ENCODE measurements around the gene SLC6A14.

SLC6A14 gene

GRCh38 chrX:116409219-116409618 is 27.2 kb upstream of the SLC6A14 start:
- no peak overlapping the region for H2AFZ ChIP-seq (ENCODE audit: low read length)

DNA sequence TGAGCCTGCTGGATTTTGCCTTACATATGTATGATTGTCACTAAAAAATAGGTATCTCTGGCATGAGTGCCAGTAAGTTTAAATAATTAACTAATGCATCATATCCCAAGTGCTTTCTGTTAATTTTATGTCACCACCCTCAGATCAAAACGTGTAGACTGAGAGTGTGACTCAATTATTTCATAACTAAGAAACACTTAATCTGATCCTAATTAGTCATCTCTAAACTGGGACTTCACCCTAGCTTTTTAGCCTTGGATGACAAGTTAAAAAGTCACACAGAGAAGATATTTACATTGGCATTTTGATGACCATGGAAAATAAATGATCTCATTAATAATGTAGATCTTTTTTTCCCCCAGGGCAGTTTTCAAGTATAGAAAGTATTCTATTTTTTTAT is 23.1 kb upstream of the SLC6A14 start:
- no peak for TF ChIP-seq CTCF (IDR thresholded peaks at IDR 0.05; ENCODE audit: low read length)
- no peak for TF ChIP-seq EZH2 (IDR thresholded peaks at IDR 0.05; ENCODE audit: borderline replicate concordance, low read length)
- Histone ChIP-seq H3K4me3 (ENCODE audit: low read depth, low read length, poor library complexity, severe bottlenecking) (no peak overlapping the region), H3K9ac (ENCODE audit: low read length) (no peak overlapping the region), H3K9me3 (ENCODE audit: low read length) (no peaks in the 10 kb centered on the region), H3K79me2 (ENCODE audit: insufficient read depth, low read length) (no peaks in the 10 kb centered on the region), H3K4me2 (ENCODE audit: low read length) (no peak overlapping the region), H3F3A (ENCODE audit: insufficient read depth, low read length) (no peaks in the 10 kb centered on the region), H4K20me1 (ENCODE audit: insufficient read depth, low read length) (no peaks in the 10 kb centered on the region), H3K27ac (ENCODE audit: low read depth, low read length, poor library complexity, severe bottlenecking) (no peak overlapping the region), H3K36me3 (ENCODE audit: insufficient read depth, low read length) (no peaks in the 10 kb centered on the region), H3K27me3 (ENCODE audit: insufficient read depth, low read length) (no peaks in the 10 kb centered on the region), H2AFZ (ENCODE audit: low read length) (no peak overlapping the region), H3K9me2 (ENCODE audit: low read depth, low read length) (no peaks in the 10 kb centered on the region), H3K4me1 (ENCODE audit: insufficient read depth, low read length, severe bottlenecking) (no peaks in the 10 kb centered on the region)

More at GRCh38 chrX:116409219-116409618, 27.2 kb upstream of the SLC6A14 start:
- no peak for TF ChIP-seq EZH2 (IDR thresholded peaks at IDR 0.05; ENCODE audit: borderline replicate concordance, low read length)
- TF ChIP-seq CTCF (IDR thresholded peaks at IDR 0.05; ENCODE audit: low read length), result no peak
- no peaks in the 10 kb centered on the region for H3K36me3 ChIP-seq (ENCODE audit: insufficient read depth, low read length)
- no peaks in the 10 kb centered on the region for H3K27me3 ChIP-seq (ENCODE audit: insufficient read depth, low read length)
- no peak overlapping the region for H3K9ac ChIP-seq (ENCODE audit: low read length)
- no peak overlapping the region for H3K4me2 ChIP-seq (ENCODE audit: low read length)
- no peaks in the 10 kb centered on the region for H3K9me2 ChIP-seq (ENCODE audit: low read depth, low read length)
- H3K79me2 ChIP-seq (ENCODE audit: insufficient read depth, low read length), result no peaks in the 10 kb centered on the region
- H3K4me1 ChIP-seq (ENCODE audit: insufficient read depth, low read length, severe bottlenecking), result no peaks in the 10 kb centered on the region
- no peak overlapping the region for H3K4me3 ChIP-seq (ENCODE audit: low read depth, low read length, poor library complexity, severe bottlenecking)
- no peaks in the 10 kb centered on the region for H3K9me3 ChIP-seq (ENCODE audit: low read length)
- H3K27ac ChIP-seq (ENCODE audit: low read depth, low read length, poor library complexity, severe bottlenecking), result no peak overlapping the region
- H4K20me1 ChIP-seq (ENCODE audit: insufficient read depth, low read length), result no peaks in the 10 kb centered on the region
- no peaks in the 10 kb centered on the region for H3F3A ChIP-seq (ENCODE audit: insufficient read depth, low read length)

GRCh38 chrX:116417214-116417613 is 19.2 kb upstream of the SLC6A14 start:
- Histone ChIP-seq H3K79me2 (ENCODE audit: insufficient read depth, low read length) (no peaks in the 10 kb centered on the region), H2AFZ (ENCODE audit: low read length) (no peak overlapping the region), H3K27me3 (ENCODE audit: insufficient read depth, low read length) (no peaks in the 10 kb centered on the region), H4K20me1 (ENCODE audit: insufficient read depth, low read length) (no peaks in the 10 kb centered on the region), H3K36me3 (ENCODE audit: insufficient read depth, low read length) (no peaks in the 10 kb centered on the region), H3K9me2 (ENCODE audit: low read depth, low read length) (no peaks in the 10 kb centered on the region), H3K27ac (ENCODE audit: low read depth, low read length, poor library complexity, severe bottlenecking) (no peak overlapping the region), H3K9ac (ENCODE audit: low read length) (no peak overlapping the region), H3K4me2 (ENCODE audit: low read length) (no peak overlapping the region), H3K4me3 (ENCODE audit: low read depth, low read length, poor library complexity, severe bottlenecking) (no peak overlapping the region), H3K9me3 (ENCODE audit: low read length) (no peaks in the 10 kb centered on the region), H3F3A (ENCODE audit: insufficient read depth, low read length) (no peaks in the 10 kb centered on the region), H3K4me1 (ENCODE audit: insufficient read depth, low read length, severe bottlenecking) (no peaks in the 10 kb centered on the region)
- no peak for TF ChIP-seq EZH2 (IDR thresholded peaks at IDR 0.05; ENCODE audit: borderline replicate concordance, low read length)

DNA sequence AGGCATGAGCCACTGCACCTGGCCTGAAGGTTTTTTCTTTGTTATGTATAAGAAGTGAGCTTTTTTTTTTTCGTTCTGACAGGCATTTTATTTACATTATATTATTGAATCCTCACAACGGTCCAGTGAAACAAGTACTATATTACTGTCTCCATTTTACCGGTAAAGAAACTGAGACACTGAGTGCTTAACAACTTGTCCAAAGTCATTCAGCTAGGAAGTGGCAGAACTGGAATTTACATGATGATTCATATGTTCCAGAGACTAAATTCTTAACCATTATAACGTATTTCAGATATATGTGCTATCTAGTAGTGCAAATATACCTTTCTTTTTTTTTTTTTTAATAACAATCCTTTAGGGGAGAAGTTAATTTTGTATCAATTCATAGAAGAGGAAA is 18.4 kb upstream of the SLC6A14 start:
- H4K20me1 ChIP-seq (ENCODE audit: insufficient read depth, low read length), result no peaks in the 10 kb centered on the region
- H3F3A ChIP-seq (ENCODE audit: insufficient read depth, low read length), result no peaks in the 10 kb centered on the region
- no peak overlapping the region for H2AFZ ChIP-seq (ENCODE audit: low read length)
- no peak overlapping the region for H3K4me3 ChIP-seq (ENCODE audit: low read depth, low read length, poor library complexity, severe bottlenecking)
- H3K79me2 ChIP-seq (ENCODE audit: insufficient read depth, low read length), result no peaks in the 10 kb centered on the region
- no peaks in the 10 kb centered on the region for H3K4me1 ChIP-seq (ENCODE audit: insufficient read depth, low read length, severe bottlenecking)
- H3K4me2 ChIP-seq (ENCODE audit: low read length), result no peak overlapping the region
- H3K27ac ChIP-seq (ENCODE audit: low read depth, low read length, poor library complexity, severe bottlenecking), result no peak overlapping the region
- TF ChIP-seq EZH2 (IDR thresholded peaks at IDR 0.05; ENCODE audit: borderline replicate concordance, low read length) (no peak), CTCF (IDR thresholded peaks at IDR 0.05; ENCODE audit: low read length) (no peak)
- H3K27me3 ChIP-seq (ENCODE audit: insufficient read depth, low read length), result no peaks in the 10 kb centered on the region
- H3K9me3 ChIP-seq (ENCODE audit: low read length), result no peaks in the 10 kb centered on the region
- no peaks in the 10 kb centered on the region for H3K36me3 ChIP-seq (ENCODE audit: insufficient read depth, low read length)
- H3K9me2 ChIP-seq (ENCODE audit: low read depth, low read length), result no peaks in the 10 kb centered on the region
- H3K9ac ChIP-seq (ENCODE audit: low read length), result no peak overlapping the region

Measured in OCI-LY1 (cell line).